GM23338 (cell line): Measurements from ENCODE around the gene LRRC27. TPM values are rescaled to one million over a fixed set of nuclear protein-coding genes. Genes with fewer than 3 reads are reported as not detected.

Experiments used
- ATAC-seq: fragments of 200-7000 bp; cut with Tn5 transposase; 3 replicates; pipeline ENCODE4 v1.9.1; 2020
- DNase-seq: peaks from one replicate; pipeline ENCODE4 v3.0.0-alpha.2; 2015; ENCODE audit warnings: low spot score
- H2AFZ ChIP-seq: fragments of 200-600 bp; sonication (generic); 2 replicates; pipeline ENCODE4 v1.8.0; 2016; ENCODE audit warnings: antibody characterized with exemption, mild to moderate bottlenecking, moderate library complexity
- H3F3A ChIP-seq: fragments of 200-600 bp; sonication (generic); replicated peaks from 2 replicates; pipeline ENCODE4 v1.8.0; 2017; ENCODE audit warnings: antibody characterized with exemption, mixed run types, low read depth
- H3K27ac ChIP-seq: fragments of 200-600 bp; sonication (generic); 2 replicates; pipeline ENCODE4 v1.6.1; 2016; ENCODE audit warnings: low read depth
- H3K27me3 ChIP-seq: fragments of 200-600 bp; sonication (generic); 2 replicates; pipeline ENCODE4 v1.8.0; 2016; ENCODE audit warnings: mild to moderate bottlenecking, mixed run types, moderate library complexity; ENCODE audit not compliant: insufficient read depth
- H3K36me3 ChIP-seq: fragments of 200-600 bp; sonication (generic); 2 replicates; pipeline ENCODE4 v1.8.0; 2016; ENCODE audit warnings: mild to moderate bottlenecking; ENCODE audit not compliant: insufficient read depth
- H3K4me1 ChIP-seq: fragments of 200-600 bp; sonication (generic); 2 replicates; pipeline ENCODE4 v1.8.0; 2016; ENCODE audit warnings: mild to moderate bottlenecking, moderate library complexity; ENCODE audit not compliant: insufficient read depth
- H3K4me2 ChIP-seq: fragments of 200-600 bp; sonication (generic); 2 replicates; pipeline ENCODE4 v1.7.1; 2017; ENCODE audit warnings: mixed run types
- H3K4me3 ChIP-seq: fragments of 200-600 bp; sonication (generic); 2 replicates; pipeline ENCODE4 v1.6.1; 2016; ENCODE audit warnings: mixed run types
- H3K79me2 ChIP-seq: fragments of 200-600 bp; sonication (generic); replicated peaks from 2 replicates; pipeline ENCODE4 v1.8.0; 2017; ENCODE audit warnings: mild to moderate bottlenecking; ENCODE audit not compliant: insufficient read depth
- H3K9me2 ChIP-seq: fragments of 200-600 bp; sonication (generic); 2 replicates; pipeline ENCODE4 v1.8.0; 2017; ENCODE audit not compliant: insufficient read depth
- H4K20me1 ChIP-seq: fragments of 200-600 bp; sonication (generic); replicated peaks from 2 replicates; pipeline ENCODE4 v1.8.0; 2017; ENCODE audit warnings: mild to moderate bottlenecking; ENCODE audit not compliant: insufficient read depth
- H3K27ac Mint-ChIP-seq: 2 replicates; pipeline ENCODE4 v1.8.0; 2020; ENCODE audit warnings: inconsistent platforms, mild to moderate bottlenecking, moderate library complexity, mixed read lengths
- H3K27me3 Mint-ChIP-seq: 3 replicates; pipeline ENCODE4 v1.8.0; 2022; ENCODE audit warnings: low read depth, mild to moderate bottlenecking, moderate library complexity, mixed read lengths, inconsistent platforms; ENCODE audit not compliant: insufficient read depth, poor library complexity
- H3K36me3 Mint-ChIP-seq: 3 replicates; pipeline ENCODE4 v1.8.0; 2021; ENCODE audit warnings: low read depth, mild to moderate bottlenecking, inconsistent platforms, moderate library complexity, mixed read lengths
- H3K4me1 Mint-ChIP-seq: 3 replicates; pipeline ENCODE4 v1.8.0; 2020; ENCODE audit warnings: mild to moderate bottlenecking, inconsistent platforms, mixed read lengths
- H3K4me3 Mint-ChIP-seq: 3 replicates; pipeline ENCODE4 v1.8.0; 2021; ENCODE audit warnings: moderate library complexity, mild to moderate bottlenecking, inconsistent platforms, mixed read lengths
- H3K9me3 Mint-ChIP-seq: 3 replicates; pipeline ENCODE4 v1.8.0; 2020; ENCODE audit warnings: moderate library complexity, mild to moderate bottlenecking, inconsistent platforms, mixed read lengths
- CREB1 ChIP-seq: fragments of 250-450 bp; sonication (Bioruptor Pico); IDR thresholded peaks from 2 replicates; pipeline ENCODE4 v1.5.0; 2020; ENCODE audit warnings: low read depth, mild to moderate bottlenecking, moderate library complexity
- JUNB ChIP-seq: IDR thresholded peaks from one replicate; pipeline ENCODE4 v1.6.1; 2016; ENCODE audit warnings: antibody characterized with exemption; ENCODE audit not compliant: unreplicated experiment
- NANOG ChIP-seq: IDR thresholded peaks from 2 replicates; pipeline ENCODE4 v1.6.1; 2016; ENCODE audit warnings: antibody characterized with exemption, borderline replicate concordance
- POLR2AphosphoS5 ChIP-seq: IDR thresholded peaks from 2 replicates; pipeline ENCODE4 v1.6.1; 2016; ENCODE audit warnings: antibody characterized with exemption, low read depth
- ZNF462 ChIP-seq: fragments of 250-450 bp; sonication (Bioruptor Pico); IDR thresholded peaks from 2 replicates; pipeline ENCODE4 v1.5.0; 2020; ENCODE audit warnings: mild to moderate bottlenecking, moderate library complexity
- polyA plus RNA-seq: library from polyadenylated mRNA; unstranded; fragments of >200 nt; fragmentation: Nextera tagmentation; extraction: Ambion mirVana; gene quantifications from 2 replicates; pipeline ENCODE4 v1.2.1, GENCODE V29; 2016
- total RNA-seq: library from RNA; depleted of rRNA; stranded (reverse); fragments of >200 nt; shearing (Covaris generic); gene quantifications from 2 replicates; pipeline ENCODE4 v1.2.3, GENCODE V29; 2014

LRRC27 gene
- total and polyA plus RNA-seq, 2 experiments from 2014 or later: 2.9 to 3.5 TPM

DNA sequence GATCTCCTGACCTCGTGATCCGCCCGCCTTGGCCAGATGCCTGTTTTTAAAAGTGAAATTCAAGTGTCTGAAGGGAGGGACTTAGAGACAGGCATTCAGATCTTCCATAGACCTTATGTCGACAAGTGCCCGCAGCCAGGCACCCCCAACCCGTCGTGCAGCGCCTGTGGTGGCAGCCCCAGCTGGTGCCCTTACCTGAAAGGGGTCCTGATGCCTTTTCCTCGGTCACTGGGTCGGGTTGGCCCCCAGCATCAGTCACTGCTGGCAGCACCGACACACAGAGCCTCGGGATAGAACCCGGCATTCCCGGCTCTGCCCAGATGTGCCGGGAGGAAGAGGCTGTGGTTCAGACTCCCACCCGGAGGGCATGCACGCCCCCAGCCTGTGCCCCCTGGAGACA is 23.3 kb downstream of the LRRC27 start:
- no peaks in the 10 kb centered on the region for H4K20me1 ChIP-seq
- Mint-ChIP-seq H3K36me3 (peaks cover 3% of the 10 kb centered on the region; the same call in 1 of the 3 replicates), H3K27ac (no peak overlapping the region), H3K27me3 (peaks cover 10% of the 10 kb centered on the region), H3K4me1 (peaks cover 6% of the 10 kb centered on the region), H3K4me3 (no peak overlapping the region), H3K9me3 (no peaks in the 10 kb centered on the region; the same call in 2 of the 3 replicates)
- no peaks in the 10 kb centered on the region for H3K4me1 ChIP-seq
- H2AFZ ChIP-seq: no peak overlapping the region
- no peaks in the 10 kb centered on the region for H3F3A ChIP-seq
- ATAC-seq: no peak
- no peak overlapping the region for H3K4me3 ChIP-seq
- H3K4me2 ChIP-seq: no peak overlapping the region
- no peaks in the 10 kb centered on the region for H3K79me2 ChIP-seq
- no peaks in the 10 kb centered on the region for H3K36me3 ChIP-seq
- H3K9me2 ChIP-seq: no peaks in the 10 kb centered on the region
- H3K27ac ChIP-seq: no peak overlapping the region
- TF ChIP-seq NANOG (no peak), ZNF462 (no peak)
- DNase-seq: no peak
- H3K27me3 ChIP-seq: no peaks in the 10 kb centered on the region

GRCh38 chr10:132355754-132356153 is 23.8 kb downstream of the LRRC27 start:
- Histone ChIP-seq H3K9me2 (no peaks in the 10 kb centered on the region), H3K4me1 (no peaks in the 10 kb centered on the region), H3K27me3 (no peaks in the 10 kb centered on the region), H3K27ac (no peak overlapping the region), H3K4me3 (no peak overlapping the region), H3K4me2 (no peak overlapping the region), H3K36me3 (no peaks in the 10 kb centered on the region), H2AFZ (no peak overlapping the region), H4K20me1 (no peaks in the 10 kb centered on the region), H3K79me2 (no peaks in the 10 kb centered on the region), H3F3A (no peaks in the 10 kb centered on the region)
- DNase-seq: no peak
- Mint-ChIP-seq H3K9me3 (no peaks in the 10 kb centered on the region; the same call in 2 of the 3 replicates), H3K27ac (no peak overlapping the region), H3K4me1 (peaks cover 8% of the 10 kb centered on the region), H3K27me3 (peaks cover 12% of the 10 kb centered on the region), H3K4me3 (no peak overlapping the region), H3K36me3 (peaks cover 3% of the 10 kb centered on the region; the same call in 1 of the 3 replicates)
- ATAC-seq: no peak
- TF ChIP-seq JUNB (no peak), CREB1 (no peak), NANOG (no peak), POLR2AphosphoS5 (no peak), ZNF462 (no peak)
